ENCODE measurements around the gene LIFR.
"Not testable (repeated sequence)": the region's sequence is repeated elsewhere in the genome, so short reads cannot be mapped to it uniquely, and the experiment has no call there.

LIFR gene, protein sequence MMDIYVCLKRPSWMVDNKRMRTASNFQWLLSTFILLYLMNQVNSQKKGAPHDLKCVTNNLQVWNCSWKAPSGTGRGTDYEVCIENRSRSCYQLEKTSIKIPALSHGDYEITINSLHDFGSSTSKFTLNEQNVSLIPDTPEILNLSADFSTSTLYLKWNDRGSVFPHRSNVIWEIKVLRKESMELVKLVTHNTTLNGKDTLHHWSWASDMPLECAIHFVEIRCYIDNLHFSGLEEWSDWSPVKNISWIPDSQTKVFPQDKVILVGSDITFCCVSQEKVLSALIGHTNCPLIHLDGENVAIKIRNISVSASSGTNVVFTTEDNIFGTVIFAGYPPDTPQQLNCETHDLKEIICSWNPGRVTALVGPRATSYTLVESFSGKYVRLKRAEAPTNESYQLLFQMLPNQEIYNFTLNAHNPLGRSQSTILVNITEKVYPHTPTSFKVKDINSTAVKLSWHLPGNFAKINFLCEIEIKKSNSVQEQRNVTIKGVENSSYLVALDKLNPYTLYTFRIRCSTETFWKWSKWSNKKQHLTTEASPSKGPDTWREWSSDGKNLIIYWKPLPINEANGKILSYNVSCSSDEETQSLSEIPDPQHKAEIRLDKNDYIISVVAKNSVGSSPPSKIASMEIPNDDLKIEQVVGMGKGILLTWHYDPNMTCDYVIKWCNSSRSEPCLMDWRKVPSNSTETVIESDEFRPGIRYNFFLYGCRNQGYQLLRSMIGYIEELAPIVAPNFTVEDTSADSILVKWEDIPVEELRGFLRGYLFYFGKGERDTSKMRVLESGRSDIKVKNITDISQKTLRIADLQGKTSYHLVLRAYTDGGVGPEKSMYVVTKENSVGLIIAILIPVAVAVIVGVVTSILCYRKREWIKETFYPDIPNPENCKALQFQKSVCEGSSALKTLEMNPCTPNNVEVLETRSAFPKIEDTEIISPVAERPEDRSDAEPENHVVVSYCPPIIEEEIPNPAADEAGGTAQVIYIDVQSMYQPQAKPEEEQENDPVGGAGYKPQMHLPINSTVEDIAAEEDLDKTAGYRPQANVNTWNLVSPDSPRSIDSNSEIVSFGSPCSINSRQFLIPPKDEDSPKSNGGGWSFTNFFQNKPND

GRCh38 chr5:38556599-38557307 is at the start of gene LIFR:
Gene LIFR (minus strand): TSS chr5:38556646. CDS start chr5:38530647, 25,999 bp downstream.
- peak; percentile 67 for DNase-seq

DNA sequence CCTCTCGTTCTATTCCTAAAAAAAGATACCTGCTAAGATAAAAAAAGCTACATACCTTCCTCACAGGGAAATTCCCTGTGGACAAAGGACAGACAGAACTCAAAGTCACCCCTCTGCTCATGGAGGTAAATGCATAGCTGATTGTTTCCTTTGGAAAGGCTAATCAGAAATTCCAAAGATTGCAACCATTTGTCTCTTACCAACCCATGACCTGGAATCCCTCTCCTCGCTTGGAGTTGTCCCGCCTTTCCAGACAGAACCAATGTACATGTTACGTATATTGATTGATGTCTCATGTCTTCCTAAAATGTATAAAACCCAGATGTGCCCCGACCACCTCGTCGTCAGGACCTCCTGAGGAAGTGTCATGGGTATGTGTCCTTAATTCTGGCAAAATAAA is 49.2 kb upstream of the LIFR start:
- no peak for DNase-seq

DNA sequence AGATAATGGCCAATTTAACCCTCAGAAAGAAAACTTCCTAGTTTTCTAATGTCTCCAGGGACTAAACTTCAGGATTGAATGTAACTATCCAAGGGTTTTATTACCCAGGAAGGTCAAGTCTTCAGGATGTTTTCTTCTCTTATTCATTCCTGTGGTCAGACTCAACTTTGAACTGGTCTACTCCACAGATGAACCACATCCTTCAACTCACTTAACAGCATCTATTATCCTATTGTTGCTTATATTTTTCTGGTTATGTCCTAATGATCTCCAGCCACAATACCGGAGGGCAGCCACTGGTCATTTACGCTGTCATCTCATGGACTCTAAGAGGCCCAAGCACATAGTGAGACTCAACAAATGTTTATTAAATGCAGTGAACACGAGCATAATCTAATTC is 47.2 kb upstream of the LIFR start:
- DNase-seq, result no peak

- no peak for DNase-seq
Observed at GRCh38 chr5:38602641-38603040, 46.2 kb upstream of the LIFR start.

DNA sequence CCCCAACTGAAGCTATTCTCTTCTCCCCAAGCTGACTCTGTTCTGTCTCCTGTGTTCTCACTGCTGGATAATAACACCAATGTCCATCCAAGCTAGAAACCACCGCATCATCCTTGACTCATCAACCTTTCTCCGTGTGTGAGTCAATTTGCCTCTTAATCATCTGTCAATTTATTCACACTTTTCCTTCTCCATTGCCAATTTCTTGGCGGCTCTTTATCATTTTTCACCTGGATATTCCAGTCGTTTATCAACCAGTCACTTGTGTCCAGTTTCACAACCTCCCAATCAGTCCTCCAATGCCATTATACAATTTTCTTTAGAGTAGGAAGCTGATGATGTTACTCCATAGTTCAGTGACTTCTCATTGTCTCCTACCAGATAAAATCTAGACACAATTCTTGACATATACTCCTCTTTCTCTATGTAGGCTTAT is 45.4 kb upstream of the LIFR start:
- DNase-seq, result no peak

- DNase-seq, result no peak
Observed at GRCh38 chr5:38601133-38601862, 44.9 kb upstream of the LIFR start.

DNA sequence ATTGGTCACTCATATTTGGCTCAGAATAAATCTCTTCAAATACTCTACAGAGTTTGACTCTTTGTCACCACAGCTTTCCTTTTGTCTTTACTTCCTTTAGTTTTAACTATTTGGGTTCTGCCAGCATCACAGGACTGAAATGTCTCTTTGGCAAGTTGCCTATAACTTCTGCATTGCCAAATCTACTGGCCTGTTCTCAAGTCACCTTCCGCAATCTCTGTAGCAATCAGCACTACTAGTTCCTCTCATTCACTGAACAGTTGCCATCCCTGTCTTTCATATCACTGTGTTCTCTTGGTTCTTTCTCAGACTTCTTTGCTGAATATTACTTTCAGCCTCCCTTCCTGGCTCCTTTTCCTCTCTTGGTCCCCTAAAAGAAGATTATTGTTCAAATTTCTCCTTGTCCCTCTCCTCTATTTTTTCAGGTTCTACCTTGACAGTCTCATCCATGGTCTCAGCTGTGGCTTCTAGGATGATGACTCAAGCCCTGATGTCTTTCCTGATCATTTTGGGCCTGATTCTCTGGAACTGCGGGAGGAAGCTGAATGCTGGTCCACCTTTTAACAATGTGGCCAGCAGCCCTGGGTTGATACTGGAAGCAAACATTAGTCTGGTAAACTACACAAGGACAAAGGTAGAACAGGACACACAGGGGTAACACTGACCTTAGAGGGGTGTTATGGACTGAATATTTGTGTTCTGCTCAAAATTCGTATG is 44.0 kb upstream of the LIFR start:
- no peak for DNase-seq

DNA sequence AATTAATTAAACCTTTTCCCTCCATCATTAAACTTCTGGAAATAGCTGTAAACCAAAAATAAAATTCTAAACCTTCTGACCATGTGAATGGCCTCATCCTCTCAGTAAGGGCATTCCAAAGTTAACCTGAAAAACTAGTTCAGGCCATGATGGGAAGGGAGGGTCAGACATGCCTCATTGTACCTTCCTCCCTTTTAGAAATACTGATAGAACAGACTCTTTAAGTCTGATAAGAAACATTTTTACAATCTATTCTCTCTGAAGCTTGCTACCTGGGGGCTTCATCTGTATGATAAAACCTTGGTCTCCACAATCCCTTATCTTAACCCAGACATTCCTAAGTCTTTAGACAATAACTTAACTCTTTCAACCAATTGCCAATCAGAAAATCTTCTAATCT is 43.3 kb upstream of the LIFR start:
- not testable (repeated sequence) for DNase-seq

GRCh38 chr5:38598994-38599617 is 42.7 kb upstream of the LIFR start:
- DNase-seq, result no peak

GRCh38 chr5:38598296-38598993 is 42.0 kb upstream of the LIFR start:
- DNase-seq, result no peak

DNA sequence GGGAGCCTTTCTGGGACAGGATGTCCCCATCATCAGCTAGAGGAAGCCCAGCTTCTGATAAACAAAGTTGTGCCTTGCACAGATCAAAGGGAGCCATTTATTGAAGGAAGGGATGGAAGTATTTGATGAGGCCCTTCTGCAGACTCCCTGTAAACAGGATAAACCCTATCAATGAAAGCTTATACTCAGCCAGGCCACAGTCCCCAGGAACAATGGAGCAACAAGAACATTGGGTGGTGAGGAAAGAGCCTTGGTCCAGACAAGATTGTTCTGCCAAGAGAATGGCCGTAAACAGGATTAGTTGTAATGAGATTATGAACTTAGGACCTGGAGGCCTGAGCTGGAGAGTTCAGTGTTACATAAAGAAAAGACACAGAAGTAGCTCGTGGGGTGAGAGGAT is 40.5 kb upstream of the LIFR start:
- DNase-seq, result no peak

DNA sequence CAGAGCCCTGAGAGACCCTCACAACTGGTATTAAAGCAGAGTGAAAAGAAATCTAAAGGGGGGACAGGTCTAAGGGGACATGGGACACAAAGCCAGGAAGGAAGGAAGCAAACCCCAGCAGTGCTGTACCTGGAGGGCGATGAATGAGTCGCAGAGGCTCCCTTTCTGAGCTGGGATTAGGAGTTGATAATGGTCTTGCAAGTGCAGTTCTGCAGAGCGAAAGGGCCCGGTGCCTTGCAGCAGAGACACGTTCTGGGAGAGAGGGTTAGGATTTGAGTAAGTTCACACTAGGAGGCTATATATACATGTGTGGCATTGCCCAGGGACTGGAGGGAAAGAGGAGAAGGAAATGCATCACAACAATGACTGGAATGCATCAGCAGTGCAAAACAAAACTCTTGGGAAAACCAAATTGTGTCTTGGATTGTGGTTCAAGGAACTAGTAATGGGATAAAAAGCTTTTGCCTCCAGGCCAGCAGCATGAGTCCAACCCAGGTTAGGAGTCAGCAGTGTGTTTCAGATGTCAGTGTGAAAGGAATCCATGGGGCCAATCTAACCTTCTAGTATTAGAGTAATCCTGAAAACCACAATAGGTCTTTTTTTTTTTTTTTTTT is 38.8 kb upstream of the LIFR start:
- DNase-seq, result no peak

- DNase-seq, result no peak
Observed at GRCh38 chr5:38593959-38594358, 37.5 kb upstream of the LIFR start.

GRCh38 chr5:38591523-38591849 is 35.0 kb upstream of the LIFR start:
- DNase-seq, result no peak

DNA sequence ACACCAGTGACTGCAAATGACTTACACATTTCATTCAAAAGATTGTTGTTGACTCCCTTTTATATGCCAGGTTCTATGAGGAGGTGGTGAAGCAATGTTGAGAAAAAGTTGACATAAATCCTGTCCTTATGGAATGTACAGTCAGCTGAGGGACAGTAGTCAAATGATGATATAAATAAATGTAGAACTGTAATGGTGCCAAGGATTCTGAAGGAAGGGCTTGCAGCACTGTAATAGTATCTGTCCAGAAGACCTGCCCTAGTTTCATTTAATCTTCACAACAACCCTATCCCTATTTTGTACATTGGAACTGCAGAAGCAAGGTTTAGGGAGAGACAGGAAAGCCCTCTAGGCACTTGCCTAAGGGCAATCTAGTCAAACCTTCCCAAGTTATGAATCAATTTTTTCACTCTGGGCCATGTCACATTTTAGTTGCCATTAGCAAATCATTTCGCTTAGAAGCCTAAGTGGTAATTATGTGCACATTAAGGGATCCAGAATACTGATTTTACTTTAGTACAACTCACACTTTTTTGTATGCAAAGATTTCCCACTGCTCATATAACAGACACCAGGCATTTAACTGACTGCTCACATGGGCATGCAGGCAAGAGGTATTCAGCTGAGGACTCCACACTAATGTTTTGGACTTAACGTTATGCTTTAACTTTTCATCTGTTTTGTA is 34.5 kb upstream of the LIFR start:
- no peak for DNase-seq

DNA sequence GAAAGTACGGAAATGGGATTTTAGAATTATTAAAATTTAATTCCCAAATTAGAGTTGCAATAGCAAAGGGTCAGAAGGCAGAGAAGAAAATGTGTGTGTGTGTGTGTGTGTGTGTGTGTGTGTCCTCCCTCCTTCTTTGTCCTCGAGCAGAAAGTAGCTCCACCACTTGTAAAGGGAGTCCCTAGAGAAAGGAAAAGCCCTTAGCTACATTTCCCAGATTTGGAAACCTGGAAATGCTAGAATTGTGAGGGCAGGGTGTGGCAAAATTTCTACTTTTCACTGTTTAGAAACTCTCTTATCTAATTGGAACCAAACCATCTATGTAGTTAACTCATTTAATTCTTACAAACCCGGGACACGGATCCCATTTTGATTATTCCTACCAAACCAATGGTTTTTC is 33.2 kb upstream of the LIFR start:
- DNase-seq, result no peak

GRCh38 chr5:38585816-38586215 is 29.4 kb upstream of the LIFR start:
- no peak for DNase-seq

DNA sequence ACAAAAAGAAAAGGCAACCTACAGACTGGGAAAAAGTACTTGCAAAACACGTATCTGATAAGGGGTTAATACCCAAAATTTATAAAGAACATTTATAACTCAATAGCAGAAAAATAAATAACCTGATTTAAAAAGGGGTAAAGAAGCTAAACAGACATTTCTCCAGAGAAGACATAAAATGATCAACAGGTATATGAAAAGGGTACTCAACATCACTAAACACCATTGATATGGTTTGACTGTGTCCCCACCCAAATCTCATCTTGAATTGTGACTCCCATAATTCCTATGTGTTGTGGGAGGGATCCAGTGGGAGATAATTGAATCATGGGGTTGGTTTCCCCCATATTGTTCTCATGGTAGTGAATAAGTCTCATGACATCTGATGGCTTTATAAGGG is 27.1 kb upstream of the LIFR start:
- DNase-seq, result no peak

DNA sequence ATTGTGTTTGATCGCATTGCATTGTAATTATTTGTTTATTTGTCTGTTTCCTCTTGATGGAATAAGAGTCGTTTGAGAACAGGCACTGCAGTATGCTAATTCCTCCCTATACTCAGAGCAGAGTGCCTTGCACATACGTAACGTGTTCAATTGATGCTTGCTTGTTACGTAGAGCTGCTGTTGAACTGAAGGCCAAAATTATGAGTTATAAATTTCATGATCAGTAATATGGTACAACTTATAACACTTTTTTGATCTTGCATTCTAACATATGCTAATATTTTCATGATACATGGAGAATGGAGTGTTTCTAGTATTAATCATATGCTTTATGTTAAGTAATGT is 26.5 kb upstream of the LIFR start:
- no peak for DNase-seq

Data from NCI-H526 treated with DMSO at 0.1 percent for 48 hours (cell line).